Loucy (cell line): ENCODE results near the gene ZNF664.

ENCODE experiments used
- EZH2phosphoT487 ChIP-seq: fragments of 200-600 bp; IDR thresholded peaks from 2 replicates; pipeline ENCODE4 v1.6.1; 2018; ENCODE audit warnings: antibody characterized with exemption, mild to moderate bottlenecking, moderate library complexity, borderline replicate concordance
- TF ChIP-seq, protein P1 (sequence below): fragments of 200-600 bp; sonication (generic); conservative IDR thresholded peaks from 2 replicates; pipeline ENCODE4 v1.5.1; 2014; ENCODE audit warnings: mild to moderate bottlenecking, antibody characterized with exemption, low read length

DNA sequence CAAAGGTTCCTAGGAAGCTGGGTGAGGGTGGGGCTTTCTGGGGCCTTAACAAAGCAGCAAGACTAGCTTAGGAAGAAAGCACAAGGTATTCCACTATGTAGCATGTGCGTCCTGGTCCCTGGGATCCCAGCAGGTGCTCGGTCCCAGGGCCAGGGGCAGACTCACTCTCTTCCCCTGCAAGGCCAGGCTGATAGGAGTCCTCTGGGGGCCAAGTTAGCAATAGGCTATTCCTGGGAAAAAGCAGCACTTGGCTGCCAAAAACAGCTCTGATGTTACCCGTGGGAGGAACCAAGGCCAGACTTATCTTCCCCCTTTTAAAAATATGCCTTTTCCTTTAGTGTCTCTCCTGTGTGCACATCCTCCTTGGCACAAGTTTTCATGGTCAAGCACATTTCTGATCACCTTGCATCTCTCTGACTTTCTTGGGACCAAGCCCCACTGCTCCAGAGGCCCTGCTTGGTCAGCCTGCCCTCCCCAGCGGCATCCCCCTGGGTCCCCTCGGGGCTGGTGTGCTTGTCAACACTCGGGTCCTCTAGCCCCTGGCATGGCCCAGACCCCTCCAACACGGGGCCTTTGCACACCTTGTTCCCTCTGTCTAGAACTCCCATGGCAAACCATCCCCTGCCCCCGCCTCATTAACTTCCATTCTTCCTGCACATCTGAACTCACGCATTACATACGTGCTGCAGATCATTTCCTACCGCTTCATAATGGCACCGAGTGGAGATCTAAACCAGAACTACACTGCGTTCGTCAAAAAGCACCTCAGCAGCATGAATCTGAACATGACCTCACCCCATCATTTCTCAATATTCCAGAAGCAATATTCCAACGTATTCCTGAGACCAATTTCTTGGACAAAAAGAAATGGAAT lies 22.3 kb upstream of the ZNF664 start:
- TF ChIP-seq, protein P1, sequence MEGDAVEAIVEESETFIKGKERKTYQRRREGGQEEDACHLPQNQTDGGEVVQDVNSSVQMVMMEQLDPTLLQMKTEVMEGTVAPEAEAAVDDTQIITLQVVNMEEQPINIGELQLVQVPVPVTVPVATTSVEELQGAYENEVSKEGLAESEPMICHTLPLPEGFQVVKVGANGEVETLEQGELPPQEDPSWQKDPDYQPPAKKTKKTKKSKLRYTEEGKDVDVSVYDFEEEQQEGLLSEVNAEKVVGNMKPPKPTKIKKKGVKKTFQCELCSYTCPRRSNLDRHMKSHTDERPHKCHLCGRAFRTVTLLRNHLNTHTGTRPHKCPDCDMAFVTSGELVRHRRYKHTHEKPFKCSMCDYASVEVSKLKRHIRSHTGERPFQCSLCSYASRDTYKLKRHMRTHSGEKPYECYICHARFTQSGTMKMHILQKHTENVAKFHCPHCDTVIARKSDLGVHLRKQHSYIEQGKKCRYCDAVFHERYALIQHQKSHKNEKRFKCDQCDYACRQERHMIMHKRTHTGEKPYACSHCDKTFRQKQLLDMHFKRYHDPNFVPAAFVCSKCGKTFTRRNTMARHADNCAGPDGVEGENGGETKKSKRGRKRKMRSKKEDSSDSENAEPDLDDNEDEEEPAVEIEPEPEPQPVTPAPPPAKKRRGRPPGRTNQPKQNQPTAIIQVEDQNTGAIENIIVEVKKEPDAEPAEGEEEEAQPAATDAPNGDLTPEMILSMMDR, result no peak
- TF ChIP-seq EZH2phosphoT487, result no peak
